ENCODE results near the gene BCAR3. TPM values are rescaled to one million over a fixed set of nuclear protein-coding genes. Genes with fewer than 3 reads are reported as not detected.

BCAR3 gene
- total and polyA plus RNA-seq, 2 of the 4 experiments (the other 2 are of a cell fraction), result 41.4 to 46.4 TPM

- TF ChIP-seq ELK1 (IDR thresholded peaks at IDR 0.05; ENCODE audit: borderline replicate concordance, low read depth, low read length), result no peak
- no peak for TF ChIP-seq NFE2L2 (IDR thresholded peaks at IDR 0.05; ENCODE audit: low read depth, low read length)
Measured at GRCh38 chr1:93578911-93579825, 102.5 kb downstream of the BCAR3 start (continued).

- peaks cover 13% of the 10 kb centered on the region for H3K4me1 ChIP-seq (ENCODE audit: control insufficient read depth, insufficient read depth, low read length)
- TF ChIP-seq RFX5 (IDR thresholded peaks at IDR 0.05; ENCODE audit: low read depth, low read length) (no peak), MXI1 (IDR thresholded peaks at IDR 0.05; ENCODE audit: borderline replicate concordance, low read depth, low read length) (no peak), MAFK (IDR thresholded peaks at IDR 0.05; ENCODE audit: low read depth, low read length) (no peak)
- dilution Hi-C loops (cut with HindIII; ENCODE audit: low sequenced_read_pairs, unreplicated experiment) (no loop called here), in situ Hi-C loops (cut with MboI; ENCODE audit: low sequenced_read_pairs) (no loop called here), intact Hi-C loops (cut with micrococcal nuclease) (no loop called here)
- ATAC-seq (ENCODE audit: low read depth), result no peak
- peaks cover 19% of the 10 kb centered on the region for H3K9me1 ChIP-seq (ENCODE audit: insufficient read depth, low read length)
- H4K5ac ChIP-seq (ENCODE audit: low read depth, low read length), result no peak overlapping the region
- H3K4me2 ChIP-seq (ENCODE audit: low read depth, low read length), result no peak overlapping the region
- H3K56ac ChIP-seq (ENCODE audit: extremely low read depth, insufficient read depth, low read length), result no peak overlapping the region
- H3K4ac ChIP-seq (ENCODE audit: low read depth, low read length), result no peak overlapping the region
- H3K27me3 ChIP-seq (ENCODE audit: control insufficient read depth, insufficient read depth, low read length), result no peaks in the 10 kb centered on the region
- no peak overlapping the region for H2BK20ac ChIP-seq (ENCODE audit: low read depth, low read length)
- no peak overlapping the region for H4K91ac ChIP-seq (ENCODE audit: insufficient read depth, low read depth, low read length)
- H3K4me3 ChIP-seq (ENCODE audit: insufficient read depth, low read depth, low read length), result no peak overlapping the region
- H3K23ac ChIP-seq (ENCODE audit: low read depth, low read length), result no peak overlapping the region
- peaks cover 52% of the 10 kb centered on the region for H3K36me3 ChIP-seq (ENCODE audit: control insufficient read depth, insufficient read depth, low read length)
- H4K20me1 ChIP-seq (ENCODE audit: insufficient read depth, low read length), result peaks cover 52% of the 10 kb centered on the region
- no peak overlapping the region for H2AFZ ChIP-seq (replicated peaks; ENCODE audit: low read length, poor library complexity)
- H2BK120ac ChIP-seq (ENCODE audit: low read depth, low read length), result no peak overlapping the region
- H3K9me3 ChIP-seq (ENCODE audit: control insufficient read depth, insufficient read depth, low read length), result no peaks in the 10 kb centered on the region
- no peak overlapping the region for H2BK5ac ChIP-seq (ENCODE audit: low read depth, low read length, poor library complexity, severe bottlenecking)
- no peak overlapping the region for H3K18ac ChIP-seq (ENCODE audit: low read depth, low read length)
- WGBS, 2 experiments (ENCODE audit: extremely low coverage in 2 of 2, insufficient read length in 1 of 2), result 100% methylated on average over 2 of the region's 6 CpGs; no CpG with 5 or more reads in 1 of the 2 experiments
- peak overlapping the region; percentile 15 for H2AK9ac ChIP-seq (replicated peaks; ENCODE audit: low read depth, low read length, poor library complexity)
- ChIA-PET CTCF (no interaction called here), POLR2A (ENCODE audit: unreplicated experiment) (no interaction called here)
- no TSS peak for BruUV-seq (replicated peaks)
- no peak overlapping the region for H3K9ac ChIP-seq (ENCODE audit: low read depth, low read length)
- no peak overlapping the region for H3K27ac ChIP-seq (ENCODE audit: insufficient read depth, low read length)
- H2BK15ac ChIP-seq (ENCODE audit: low read depth, low read length), result no peak overlapping the region
- no peak overlapping the region for H2AK5ac ChIP-seq (ENCODE audit: low read depth, low read length)
- peaks cover 48 to 79% of the 10 kb centered on the region in 2 experiments for H3K79me1 ChIP-seq (ENCODE audit: low read depth in 1 of 2, low read length in 2 of 2)
- no peak overlapping the region for H4K8ac ChIP-seq (ENCODE audit: low read depth in 2 of 2, low read length in 2 of 2)
- H3K14ac ChIP-seq (replicated peaks; ENCODE audit: low read depth, low read length), result no peak overlapping the region
- DNase-seq, result no peak
Measured at GRCh38 chr1:93578433-93578830, 103.2 kb downstream of the BCAR3 start.

Data from IMR-90 (cell line).